Skin of body (tissue), 2 donors: ENCODE results near the gene CXCR4. TPM values are rescaled to one million over a fixed set of nuclear protein-coding genes. Genes with fewer than 3 reads are reported as not detected.
A peak's percentile ranks its signal among the peaks of the same experiment; 100 is the strongest.
"Not testable (repeated sequence)": the region's sequence is repeated elsewhere in the genome, so short reads cannot be mapped to it uniquely, and the experiment has no call there.

Experiments
- DNase-seq: peaks from one replicate; lab custom pipeline; 2025; lab: John Stamatoyannopoulos, UW
- total RNA-seq: library from RNA; depleted of rRNA; stranded (reverse); fragments of >200 nt; gene quantifications from one replicate; pipeline ENCODE4 v1.2.3, GENCODE V29; 2014

Gene CXCR4
- total RNA-seq, 1 donor from 2014 or later = 51.5 TPM

- DNase-seq = no peak
Measured at GRCh38 chr2:136077107-136077506, 40.8 kb downstream of the CXCR4 start.

DNA sequence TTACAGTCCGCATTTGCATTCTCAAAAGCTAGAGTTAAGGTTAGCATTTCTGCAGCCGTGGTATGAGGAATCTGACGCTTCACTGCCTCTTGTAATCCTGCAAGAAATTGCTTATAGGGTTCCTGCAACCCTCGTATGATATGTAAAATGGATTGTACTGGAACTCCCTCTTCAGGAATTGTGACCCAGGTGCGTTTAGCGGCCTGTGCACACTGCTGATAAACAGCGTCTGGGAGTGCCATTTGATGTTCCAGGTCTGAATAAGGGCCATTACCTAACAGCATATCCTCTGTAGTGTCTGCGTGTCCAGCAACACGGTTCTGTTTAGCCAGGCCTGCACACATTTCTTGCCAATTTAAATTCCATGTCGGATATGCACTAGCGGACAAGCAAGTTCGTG is 42.5 kb downstream of the CXCR4 start:
- DNase-seq = no peak

GRCh38 chr2:136072621-136073020 is 45.3 kb downstream of the CXCR4 start:
- no peak for DNase-seq

GRCh38 chr2:136071887-136072286 is 46.1 kb downstream of the CXCR4 start:
- not testable (repeated sequence) for DNase-seq

DNA sequence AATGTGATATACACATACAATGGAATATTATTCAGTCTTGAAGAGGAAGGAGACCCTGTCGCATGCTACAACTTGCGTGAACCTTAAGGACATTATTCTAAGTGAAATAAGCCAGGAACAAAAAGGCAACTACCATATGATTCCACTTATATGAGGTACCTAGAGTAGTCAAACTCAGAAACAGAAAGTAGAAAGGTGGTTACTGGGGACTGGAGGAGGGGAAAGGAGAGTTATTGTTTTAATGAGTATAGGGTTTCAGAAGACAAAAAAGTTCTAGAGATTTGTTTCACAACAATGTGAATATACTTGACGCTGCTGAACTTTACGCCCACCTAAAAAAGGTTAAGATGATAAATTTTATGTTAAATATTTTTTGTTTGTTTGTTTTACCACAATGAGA is 47.0 kb downstream of the CXCR4 start:
- DNase-seq = no peak

- no peak for DNase-seq
Measured at GRCh38 chr2:136069773-136070172, 48.2 kb downstream of the CXCR4 start.

DNA sequence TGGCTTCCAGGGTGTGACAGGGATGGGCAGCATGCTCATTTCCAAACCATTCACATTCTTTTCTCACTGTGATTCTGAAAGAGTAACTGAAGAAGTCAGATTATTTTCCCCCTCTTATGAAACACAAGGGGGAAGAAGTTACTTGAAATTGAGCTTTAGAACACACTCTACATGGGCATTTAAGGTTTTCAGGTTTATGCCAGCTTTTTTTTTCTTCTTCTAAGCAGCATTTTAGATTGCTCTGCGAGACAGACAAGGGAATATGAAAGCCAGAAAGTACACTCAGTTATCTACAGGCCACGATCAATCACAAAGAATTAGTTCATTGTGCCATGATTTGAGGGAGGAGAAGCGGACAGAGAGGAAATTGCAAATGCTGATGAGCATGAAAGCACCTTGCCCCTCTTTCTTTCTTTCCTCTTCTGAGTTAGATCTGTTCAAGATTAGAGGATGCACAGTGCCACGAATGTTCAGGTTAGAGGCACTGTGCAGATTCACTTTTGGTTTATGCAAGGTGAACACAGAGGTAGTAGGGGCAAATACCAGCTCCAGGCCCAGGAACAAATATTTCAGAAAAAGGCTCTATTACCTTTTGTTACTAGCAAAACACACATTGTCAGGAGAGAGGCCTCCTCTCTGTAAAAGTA is 49.2 kb downstream of the CXCR4 start:
- no peak for DNase-seq

DNA sequence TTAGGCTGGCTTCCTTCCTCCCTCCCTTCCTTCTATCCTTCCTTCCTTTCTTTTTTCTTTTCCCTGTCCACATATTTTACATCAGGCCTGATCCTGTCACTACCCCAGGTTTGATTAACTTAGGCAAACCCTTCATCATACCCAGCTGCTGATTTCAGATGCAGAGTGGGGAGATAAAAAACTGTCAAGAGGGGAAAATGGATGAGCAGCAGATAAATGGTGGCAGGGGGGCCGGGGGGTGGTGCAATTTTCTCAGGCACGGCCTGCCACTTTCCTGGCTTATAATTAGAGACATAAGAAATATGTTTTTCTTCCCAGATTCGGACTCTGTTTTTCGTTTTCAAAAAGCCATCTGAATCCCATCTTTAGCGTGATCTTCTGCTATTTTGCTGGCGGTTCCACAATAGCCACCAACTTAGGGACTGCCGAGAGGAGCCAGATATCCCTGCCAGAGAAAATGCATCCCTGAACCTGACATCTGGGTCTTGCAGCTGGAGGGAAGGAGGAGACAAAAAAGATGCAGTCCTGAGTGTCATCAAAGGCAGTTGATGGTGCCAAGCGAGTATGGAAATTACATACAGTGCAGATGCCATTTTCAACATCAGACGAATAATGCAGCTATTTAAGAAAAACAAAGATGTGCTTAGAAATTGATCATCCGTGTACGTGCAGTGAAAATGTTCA is 49.9 kb downstream of the CXCR4 start:
- DNase-seq = peak; percentile 16

GRCh38 chr2:136067459-136067858 is 50.5 kb downstream of the CXCR4 start:
- no peak for DNase-seq

DNA sequence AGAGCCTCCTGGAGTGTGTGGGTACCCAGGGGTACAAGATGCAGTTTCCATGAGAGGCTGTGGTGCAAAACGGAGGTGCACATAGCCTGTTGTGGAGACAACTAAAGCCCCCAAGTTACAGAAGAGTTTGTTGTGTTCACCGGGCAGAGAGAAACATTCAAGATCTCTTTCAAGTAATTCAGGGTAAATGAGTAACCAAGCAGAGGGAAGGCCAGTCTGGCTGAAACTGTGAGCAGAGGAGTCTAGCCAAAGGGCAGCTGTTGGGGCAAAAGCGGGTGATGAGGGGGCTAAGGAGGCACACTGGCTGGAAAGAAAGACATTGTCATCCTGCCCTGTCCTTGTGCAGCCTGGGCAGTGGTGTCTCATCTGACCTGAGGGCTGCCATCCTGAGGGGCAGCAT is 52.0 kb downstream of the CXCR4 start:
- no peak for DNase-seq

GRCh38 chr2:136065384-136065783 is 52.6 kb downstream of the CXCR4 start:
- no peak for DNase-seq

Other genes with a start within 250 kb of the CXCR4 start
- gene MCM6, start 241.7 kb downstream of the CXCR4 start, total RNA-seq = 19.5 TPM
- 64.9 TPM for gene DARS1, start 132.5 kb downstream of the CXCR4 start, total RNA-seq